GM21381 (cell line): ENCODE measurements around the gene TMEM86A.

Source experiments
- ATAC-seq: cut with Tn5 transposase; IDR thresholded peaks from one replicate; pipeline ENCODE4 v1.9.1; 2021; ENCODE audit warnings: mild to moderate bottlenecking, moderate library complexity; ENCODE audit not compliant: unreplicated experiment

Gene TMEM86A

DNA sequence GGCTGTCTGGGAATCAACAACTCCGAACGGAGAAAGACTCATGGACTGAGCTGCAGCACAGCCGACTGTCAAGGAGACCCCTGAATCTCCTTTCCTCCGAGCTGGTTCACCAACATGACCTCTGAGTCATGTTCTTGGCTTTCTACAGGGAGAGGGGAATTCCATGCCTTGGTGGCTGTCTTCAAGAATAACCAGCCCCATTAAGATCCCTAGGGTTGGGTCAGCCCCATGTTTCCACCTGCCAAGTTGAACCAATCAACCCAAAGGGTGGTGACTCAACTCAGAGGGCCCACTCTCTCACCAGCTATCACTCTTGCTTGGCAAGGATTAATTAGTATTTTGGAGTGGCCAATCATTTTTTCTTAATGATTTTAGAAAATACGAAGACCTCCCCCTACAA lies 55.7 kb downstream of the TMEM86A start:
- no peak for ATAC-seq
